ENCODE measurements around the gene C20orf204. TPM values are rescaled to one million over a fixed set of nuclear protein-coding genes. Genes with fewer than 3 reads are reported as not detected.

C20orf204 gene
- total and polyA plus RNA-seq, 2 of the 4 experiments (the other 2 are of a cell fraction), result 0.09 to 0.18 TPM

GRCh38 chr20:64038224-64038564 lies 2.2 kb downstream of the C20orf204 start:
- Histone ChIP-seq H4K8ac (ENCODE audit: low read depth in 2 of 2, low read length in 2 of 2) (no peak overlapping the region), H4K5ac (ENCODE audit: low read depth, low read length) (no peak overlapping the region), H3K4me3 (ENCODE audit: insufficient read depth, low read depth, low read length) (no peak overlapping the region), H3K18ac (ENCODE audit: low read depth, low read length) (no peak overlapping the region), H2AK9ac (replicated peaks; ENCODE audit: low read depth, low read length, poor library complexity) (peak overlapping the region; percentile 26), H3K4me1 (ENCODE audit: control insufficient read depth, insufficient read depth, low read length) (peaks cover 5% of the 10 kb centered on the region; the same call in 1 of the 2 replicates), H2BK20ac (ENCODE audit: low read depth, low read length) (no peak overlapping the region), H2AK5ac (ENCODE audit: low read depth, low read length) (no peak overlapping the region), H3K36me3 (ENCODE audit: control insufficient read depth, insufficient read depth, low read length) (peaks cover 5% of the 10 kb centered on the region; the same call in 1 of the 2 replicates), H2BK120ac (ENCODE audit: low read depth, low read length) (no peak overlapping the region), H3K9me3 (ENCODE audit: control insufficient read depth, insufficient read depth, low read length) (no peaks in the 10 kb centered on the region), H3K56ac (ENCODE audit: extremely low read depth, insufficient read depth, low read length) (no peak overlapping the region), H3K79me1 (ENCODE audit: low read depth in 1 of 2, low read length in 2 of 2) (no peaks in the 10 kb centered on the region), H3K9ac (ENCODE audit: low read depth, low read length) (no peak overlapping the region), H4K91ac (ENCODE audit: insufficient read depth, low read depth, low read length) (no peak overlapping the region), H3K27me3 (ENCODE audit: control insufficient read depth, insufficient read depth, low read length) (peaks cover 44% of the 10 kb centered on the region), H3K14ac (replicated peaks; ENCODE audit: low read depth, low read length) (no peak overlapping the region), H3K4me2 (ENCODE audit: low read depth, low read length) (no peak overlapping the region), H2AFZ (replicated peaks; ENCODE audit: low read length, poor library complexity) (peak overlapping the region; percentile 91), H3K4ac (ENCODE audit: low read depth, low read length) (no peak overlapping the region), H4K20me1 (ENCODE audit: insufficient read depth, low read length) (peaks cover 5% of the 10 kb centered on the region; the same call in 1 of the 2 replicates), H3K23ac (ENCODE audit: low read depth, low read length) (no peak overlapping the region), H3K9me1 (ENCODE audit: insufficient read depth, low read length) (no peaks in the 10 kb centered on the region), H3K27ac (ENCODE audit: insufficient read depth, low read length) (no peak overlapping the region), H2BK5ac (ENCODE audit: low read depth, low read length, poor library complexity, severe bottlenecking) (no peak overlapping the region), H2BK15ac (ENCODE audit: low read depth, low read length) (no peak overlapping the region)
- intact Hi-C loops (cut with micrococcal nuclease) (loop anchor here (2.0 kb wide), 1 partner anchor 19 kb away; no protein-coding TSS in a partner anchor), dilution Hi-C loops (cut with HindIII; ENCODE audit: low sequenced_read_pairs, unreplicated experiment) (no loop called here), in situ Hi-C loops (cut with MboI; ENCODE audit: low sequenced_read_pairs) (no loop called here)
- DNase-seq (no peak), ATAC-seq (ENCODE audit: low read depth) (peak; percentile 2; the same call in 1 of the 2 replicates)
- BruUV-seq (replicated peaks), result no TSS peak
- TF ChIP-seq RCOR1 (IDR thresholded peaks at IDR 0.05; ENCODE audit: insufficient replicate concordance, low read length), result no peak
- TF ChIP-seq MAZ (IDR thresholded peaks at IDR 0.05; ENCODE audit: borderline replicate concordance, low read depth, low read length), result no peak
- TF ChIP-seq FOS (IDR thresholded peaks at IDR 0.05; ENCODE audit: low read depth, low read length), result no peak
- TF ChIP-seq SMC3 (IDR thresholded peaks at IDR 0.05; ENCODE audit: low read depth, low read length), result no peak
- TF ChIP-seq MXI1 (IDR thresholded peaks at IDR 0.05; ENCODE audit: borderline replicate concordance, low read depth, low read length), result no peak
- no peak for TF ChIP-seq POLR2A (IDR thresholded peaks at IDR 0.05; ENCODE audit: low read depth, low read length)
- no peak for TF ChIP-seq CEBPB (IDR thresholded peaks at IDR 0.05; ENCODE audit: low read depth, low read length)
- no peak for TF ChIP-seq CTCF (conservative IDR thresholded peaks at IDR 0.05; ENCODE audit: low read depth, low read length)
- TF ChIP-seq ELK1 (IDR thresholded peaks at IDR 0.05; ENCODE audit: borderline replicate concordance, low read depth, low read length), result no peak
- no peak for TF ChIP-seq NFE2L2 (IDR thresholded peaks at IDR 0.05; ENCODE audit: low read depth, low read length)
- no peak for TF ChIP-seq USF2 (IDR thresholded peaks at IDR 0.05; ENCODE audit: low read depth, low read length)
- 0% methylated on average over 3 of the region's 30 CpGs; no CpG with 5 or more reads in 1 of the 2 experiments for WGBS, 2 experiments (ENCODE audit: extremely low coverage in 2 of 2, insufficient read length in 1 of 2)
- ChIA-PET CTCF (interaction anchor here (0.8 to 1.9 kb wide), 5 partner anchors 10 to 500 kb away, joined by 3 to 8 read pairs (median 3); partner anchors contain the start of gene PTK6), POLR2A (ENCODE audit: unreplicated experiment) (no interaction called here)

All from IMR-90 (cell line).